GM15510 (cell line): ENCODE data around the gene SAGE1.
"Not testable (repeated sequence)": the region's sequence is repeated elsewhere in the genome, so short reads cannot be mapped to it uniquely, and the experiment has no call there.

Experiments
- POLR2A ChIP-seq: IDR thresholded peaks from 3 replicates; pipeline ENCODE4 v1.6.1; 2011; ENCODE audit warnings: borderline replicate concordance; ENCODE audit not compliant: insufficient read length; ENCODE audit errors: extremely low read depth

The SAGE1 gene

GRCh38 chrX:135893294-135893817 is at the start of gene SAGE1, which contains the start of gene CT45A10:
Gene SAGE1, plus strand, starts transcription at chrX:135893716. Its CDS starts 2,527 bp downstream, at chrX:135896243.
Gene CT45A10, minus strand, starts transcription at chrX:135893444. Its CDS starts 8,100 bp downstream, at chrX:135885344.
- TF ChIP-seq POLR2A = no peak

GRCh38 chrX:135854438-135854837 is 39.1 kb upstream of the SAGE1 start, which contains the start of gene CT45A8:
Gene CT45A8, minus strand, starts transcription at chrX:135854538. Its CDS starts 3,755 bp downstream, at chrX:135850783.
- not testable (repeated sequence) for TF ChIP-seq POLR2A

- not testable (repeated sequence) for TF ChIP-seq POLR2A
These were observed 21.8 kb upstream of the SAGE1 start, which contains the start of gene CT45A9 for GRCh38 chrX:135871712-135872111. Gene CT45A9, minus strand, starts transcription at chrX:135871812. Its CDS starts 3,751 bp downstream, at chrX:135868061.

- no peak for TF ChIP-seq POLR2A
These were observed 3.4 kb upstream of the SAGE1 start for GRCh38 chrX:135890087-135890585.

- TF ChIP-seq POLR2A = no peak
These were observed 735 bp upstream of the SAGE1 start for GRCh38 chrX:135892781-135893180.

- no peak for TF ChIP-seq POLR2A
These were observed 16.7 kb downstream of the SAGE1 start for GRCh38 chrX:135910251-135910650.

GRCh38 chrX:135914404-135914803 is 20.9 kb downstream of the SAGE1 start:
- TF ChIP-seq POLR2A = no peak

GRCh38 chrX:135923353-135923752 is 29.8 kb downstream of the SAGE1 start:
- no peak for TF ChIP-seq POLR2A

GRCh38 chrX:135927897-135928296 is 34.4 kb downstream of the SAGE1 start:
- no peak for TF ChIP-seq POLR2A

- TF ChIP-seq POLR2A = no peak
These were observed 38.4 kb downstream of the SAGE1 start for GRCh38 chrX:135931644-135932487.

- TF ChIP-seq POLR2A = no peak
These were observed 51.0 kb downstream of the SAGE1 start for GRCh38 chrX:135944486-135944885.

GRCh38 chrX:135951291-135951690 is 57.8 kb downstream of the SAGE1 start:
- TF ChIP-seq POLR2A = no peak
